Mesendoderm (in vitro differentiated cells): ENCODE results near the gene CXCL11.
"Not testable (repeated sequence)": the region's sequence is repeated elsewhere in the genome, so short reads cannot be mapped to it uniquely, and the experiment has no call there.

Experiments used
- DNase-seq: peaks from one replicate; pipeline ENCODE4 v3.0.0; 2013
- H2AK5ac ChIP-seq: 2 replicates; pipeline ENCODE4 v1.6.1; 2013; ENCODE audit warnings: low read length, inconsistent platforms
- H2BK120ac ChIP-seq: 2 replicates; pipeline ENCODE4 v1.6.1; 2013; ENCODE audit warnings: low read depth, mild to moderate bottlenecking, low read length, moderate library complexity, mixed read lengths
- H2BK15ac ChIP-seq: replicated peaks from 2 replicates; pipeline ENCODE4 v1.6.1; 2013; ENCODE audit warnings: low read depth, mild to moderate bottlenecking, moderate library complexity
- H2BK5ac ChIP-seq: 2 replicates; pipeline ENCODE4 v1.6.1; 2013; ENCODE audit warnings: low read length, inconsistent platforms
- H3K18ac ChIP-seq: 2 replicates; pipeline ENCODE4 v1.6.1; 2013; ENCODE audit warnings: mild to moderate bottlenecking, low read length, mixed read lengths
- H3K23ac ChIP-seq: one replicate; pipeline ENCODE4 v1.6.1; 2013; ENCODE audit warnings: low read length
- H3K27ac ChIP-seq: 2 replicates; pipeline ENCODE4 v1.5.1; 2013; ENCODE audit warnings: low read depth, mild to moderate bottlenecking, inconsistent platforms, low read length, moderate library complexity
- H3K27me3 ChIP-seq: 2 replicates; pipeline ENCODE4 v1.6.1; 2013; ENCODE audit warnings: low read length, control low read depth, mild to moderate bottlenecking, inconsistent platforms; ENCODE audit not compliant: insufficient read depth, poor library complexity
- H3K36me3 ChIP-seq: 2 replicates; pipeline ENCODE4 v1.6.1; 2013; ENCODE audit warnings: low read length, inconsistent platforms; ENCODE audit not compliant: control insufficient read depth, insufficient read depth
- H3K4ac ChIP-seq: one replicate; pipeline ENCODE4 v1.6.1; 2013; ENCODE audit warnings: low read depth, mild to moderate bottlenecking, low read length, moderate library complexity
- H3K4me1 ChIP-seq: 2 replicates; pipeline ENCODE4 v1.6.1; 2013; ENCODE audit warnings: low read depth, low read length, inconsistent platforms; ENCODE audit not compliant: control insufficient read depth
- H3K4me2 ChIP-seq: 2 replicates; pipeline ENCODE4 v1.6.1; 2013; ENCODE audit warnings: low read length
- H3K4me3 ChIP-seq: 2 replicates; pipeline ENCODE4 v1.5.1; 2013; ENCODE audit warnings: mild to moderate bottlenecking, low read length
- H3K56ac ChIP-seq: one replicate; pipeline ENCODE4 v1.6.1; 2013; ENCODE audit warnings: low read length
- H3K79me1 ChIP-seq: 2 replicates; pipeline ENCODE4 v1.6.1; 2013; ENCODE audit warnings: low read length, inconsistent platforms
- H3K79me2 ChIP-seq: 2 replicates; pipeline ENCODE4 v1.6.1; 2013; ENCODE audit warnings: mild to moderate bottlenecking, low read length; ENCODE audit not compliant: control insufficient read depth, insufficient read depth
- H3K9ac ChIP-seq: 2 replicates; pipeline ENCODE4 v1.6.1; 2013; ENCODE audit warnings: low read length, inconsistent platforms
- H4K5ac ChIP-seq: one replicate; pipeline ENCODE4 v1.6.1; 2013; ENCODE audit warnings: low read length
- H4K8ac ChIP-seq: one replicate; pipeline ENCODE4 v1.6.1; 2013; ENCODE audit warnings: low read depth, mild to moderate bottlenecking, control low read depth, low read length, moderate library complexity
- WGBS: extraction: QIAGEN DNeasy Blood & Tissue Kit; methylation state at CpG from one replicate; pipeline ENCODE4 v1.1.7; 2013; ENCODE audit warnings: low lambda C conversion rate, missing lambda C conversion rate; ENCODE audit not compliant: insufficient coverage; ENCODE audit errors: extremely low coverage; 5-methylcytosine and 5-hydroxymethylcytosine counted together

CXCL11 gene

GRCh38 chr4:75998525-75999147 is 37.2 kb downstream of the CXCL11 start:
- H2AK5ac ChIP-seq, H3K36me3 ChIP-seq, H3K4ac ChIP-seq, H3K9ac ChIP-seq, H3K4me3 ChIP-seq, DNase-seq, H3K23ac ChIP-seq, H3K79me2 ChIP-seq, H3K27ac ChIP-seq, H2BK15ac ChIP-seq, H4K8ac ChIP-seq, H3K4me1 ChIP-seq, H4K5ac ChIP-seq, H2BK5ac ChIP-seq, H3K56ac ChIP-seq, H3K18ac ChIP-seq, H3K27me3 ChIP-seq, H3K4me2 ChIP-seq, H2BK120ac ChIP-seq, H3K79me1 ChIP-seq: not testable (repeated sequence)
- WGBS: no CpG with 5 or more reads among the region's 2 CpGs

- no peak overlapping the region for H3K4ac ChIP-seq
- no peaks in the 10 kb centered on the region for H3K36me3 ChIP-seq
- no peak overlapping the region for H3K4me3 ChIP-seq
- no peaks in the 10 kb centered on the region for H3K27me3 ChIP-seq
- H3K79me2 ChIP-seq: no peaks in the 10 kb centered on the region
- no peak overlapping the region for H2BK15ac ChIP-seq
- H3K56ac ChIP-seq: no peak overlapping the region
- no peaks in the 10 kb centered on the region for H3K4me1 ChIP-seq
- H3K9ac ChIP-seq: no peak overlapping the region
- H3K27ac ChIP-seq: no peak overlapping the region
- no peaks in the 10 kb centered on the region for H3K79me1 ChIP-seq
- H3K4me2 ChIP-seq: no peak overlapping the region
- H4K8ac ChIP-seq: no peak overlapping the region
- no peak for DNase-seq
- no peak overlapping the region for H4K5ac ChIP-seq
- H2BK5ac ChIP-seq: no peak overlapping the region
- H2BK120ac ChIP-seq: no peak overlapping the region
- H3K18ac ChIP-seq: no peak overlapping the region
- no CpG with 5 or more reads among the region's 2 CpGs for WGBS
- H2AK5ac ChIP-seq: no peak overlapping the region
- no peak overlapping the region for H3K23ac ChIP-seq
Observed at GRCh38 chr4:75997946-75998345, 37.9 kb downstream of the CXCL11 start.

- no peak overlapping the region for H3K27ac ChIP-seq
- no peak overlapping the region for H2BK15ac ChIP-seq
- H3K18ac ChIP-seq: no peak overlapping the region
- no peaks in the 10 kb centered on the region for H3K79me1 ChIP-seq
- no peak overlapping the region for H4K8ac ChIP-seq
- no peak overlapping the region for H3K4ac ChIP-seq
- H3K23ac ChIP-seq: no peak overlapping the region
- no peak overlapping the region for H4K5ac ChIP-seq
- no peak overlapping the region for H3K9ac ChIP-seq
- DNase-seq: no peak
- H3K56ac ChIP-seq: no peak overlapping the region
- H3K4me1 ChIP-seq: no peaks in the 10 kb centered on the region
- no peaks in the 10 kb centered on the region for H3K36me3 ChIP-seq
- H2BK120ac ChIP-seq: no peak overlapping the region
- no peak overlapping the region for H2BK5ac ChIP-seq
- WGBS: no CpG with 5 or more reads among the region's 1 CpG
- no peak overlapping the region for H3K4me2 ChIP-seq
- H2AK5ac ChIP-seq: no peak overlapping the region
- H3K4me3 ChIP-seq: no peak overlapping the region
- H3K27me3 ChIP-seq: no peaks in the 10 kb centered on the region
- no peaks in the 10 kb centered on the region for H3K79me2 ChIP-seq
Observed at GRCh38 chr4:75997081-75997480, 38.8 kb downstream of the CXCL11 start.

- Histone ChIP-seq H2AK5ac (no peak overlapping the region), H4K8ac (no peak overlapping the region), H3K18ac (no peak overlapping the region), H3K4me1 (no peaks in the 10 kb centered on the region), H3K36me3 (no peaks in the 10 kb centered on the region), H3K4ac (no peak overlapping the region), H3K27ac (no peak overlapping the region), H2BK15ac (no peak overlapping the region), H3K56ac (no peak overlapping the region), H3K23ac (no peak overlapping the region), H3K27me3 (no peaks in the 10 kb centered on the region), H4K5ac (no peak overlapping the region), H3K79me1 (no peaks in the 10 kb centered on the region), H3K9ac (no peak overlapping the region), H3K4me3 (no peak overlapping the region), H2BK120ac (no peak overlapping the region), H3K4me2 (no peak overlapping the region), H3K79me2 (no peaks in the 10 kb centered on the region), H2BK5ac (no peak overlapping the region)
- no CpG with 5 or more reads among the region's 5 CpGs for WGBS
- DNase-seq: peak; percentile 65
Observed at GRCh38 chr4:75995727-75996126, 40.1 kb downstream of the CXCL11 start.

- Histone ChIP-seq H4K5ac (no peak overlapping the region), H2BK15ac (no peak overlapping the region), H3K27ac (no peak overlapping the region), H3K4me3 (no peak overlapping the region), H4K8ac (no peak overlapping the region), H3K56ac (no peak overlapping the region), H2BK120ac (no peak overlapping the region), H3K18ac (no peak overlapping the region), H3K79me2 (peaks cover 29% of the 10 kb centered on the region), H3K9ac (no peak overlapping the region), H3K79me1 (peaks cover 6% of the 10 kb centered on the region), H2BK5ac (no peak overlapping the region), H3K4me1 (peaks cover 2% of the 10 kb centered on the region), H3K27me3 (no peaks in the 10 kb centered on the region), H2AK5ac (no peak overlapping the region), H3K23ac (no peak overlapping the region), H3K4ac (no peak overlapping the region), H3K36me3 (no peaks in the 10 kb centered on the region), H3K4me2 (no peak overlapping the region)
- no peak for DNase-seq
- no CpG with 5 or more reads among the region's 1 CpG for WGBS
Observed at GRCh38 chr4:75992462-75992861, 43.4 kb downstream of the CXCL11 start.
